Activated T-cell treated with anti-CD3 and anti-CD28 coated beads, Interleukin-2, amount 50 U/mL, for 4 hours (primary cell): ENCODE results near the gene WIPF3. TPM values are rescaled to one million over a fixed set of nuclear protein-coding genes. Genes with fewer than 3 reads are reported as not detected.
A peak's percentile ranks its signal among the peaks of the same experiment; 100 is the strongest.

Experiments
- ATAC-seq, 2 donors: fragments of 200-7000 bp; cut with Tn5 transposase; one replicate each; pipeline ENCODE4 v1.10.0; 2021
- DNase-seq: peaks from one replicate; pipeline ENCODE4 v3.0.0-alpha.2; 2020
- H3K27me3 Mint-ChIP-seq: one replicate; pipeline ENCODE4 v1.8.0; 2021; ENCODE audit warnings: low read depth, mixed read lengths
- H3K36me3 Mint-ChIP-seq: one replicate; pipeline ENCODE4 v1.8.0; 2022; ENCODE audit warnings: mixed read lengths; ENCODE audit not compliant: insufficient read depth
- H3K4me1 Mint-ChIP-seq: one replicate; pipeline ENCODE4 v1.8.0; 2021; ENCODE audit warnings: low read depth, mixed read lengths
- H3K4me3 Mint-ChIP-seq: one replicate; pipeline ENCODE4 v1.8.0; 2021; ENCODE audit warnings: mild to moderate bottlenecking, moderate library complexity, mixed read lengths
- H3K9me3 Mint-ChIP-seq: one replicate; pipeline ENCODE4 v1.8.0; 2021; ENCODE audit warnings: mixed read lengths
- total RNA-seq, 3 donors: library from RNA; stranded (reverse); gene quantifications; one replicate each; pipeline ENCODE4 v1.2.1, GENCODE V29; 2021

Gene WIPF3
- total RNA-seq, 3 donors from 2014 or later, result not detected

GRCh38 chr7:29864656-29865055 lies 58.3 kb downstream of the WIPF3 start:
- DNase-seq, result no peak
- no peaks in the 10 kb centered on the region for H3K4me1 Mint-ChIP-seq
- ATAC-seq, result no peak
- no peaks in the 10 kb centered on the region for H3K36me3 Mint-ChIP-seq
- no peaks in the 10 kb centered on the region for H3K9me3 Mint-ChIP-seq
- peaks cover 6% of the 10 kb centered on the region for H3K27me3 Mint-ChIP-seq
- no peak overlapping the region for H3K4me3 Mint-ChIP-seq

DNA sequence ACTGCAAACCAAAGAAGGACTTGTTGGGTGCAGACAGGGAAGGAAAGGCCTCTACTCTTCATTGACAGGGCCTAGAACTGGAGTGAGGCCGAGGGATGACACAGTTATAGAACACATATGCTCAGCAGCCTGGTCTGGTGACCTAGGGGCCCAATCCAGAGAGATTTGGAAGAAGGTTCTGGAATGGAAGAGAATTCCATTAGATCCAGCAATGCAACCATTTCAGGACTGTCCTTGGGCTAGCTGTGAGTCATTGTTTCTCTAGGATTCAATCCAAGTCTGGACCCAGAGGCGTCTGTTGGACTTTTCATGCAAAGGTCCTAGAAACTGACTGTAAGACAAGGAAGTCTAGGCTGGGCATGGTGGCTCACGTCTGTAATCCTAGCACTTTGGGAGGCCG lies 59.2 kb downstream of the WIPF3 start:
- ATAC-seq, result no peak
- H3K27me3 Mint-ChIP-seq, result peaks cover 9% of the 10 kb centered on the region
- H3K4me1 Mint-ChIP-seq, result no peaks in the 10 kb centered on the region

GRCh38 chr7:29866490-29866930 lies 60.2 kb downstream of the WIPF3 start:
- Mint-ChIP-seq H3K27me3 (peaks cover 10% of the 10 kb centered on the region), H3K4me1 (no peaks in the 10 kb centered on the region), H3K4me3 (no peak overlapping the region), H3K9me3 (no peaks in the 10 kb centered on the region), H3K36me3 (no peaks in the 10 kb centered on the region)
- DNase-seq (no peak), ATAC-seq (no peak)

More for the DNA sequence above, 59.2 kb downstream of the WIPF3 start:
- Mint-ChIP-seq H3K36me3 (no peaks in the 10 kb centered on the region), H3K4me3 (no peak overlapping the region), H3K9me3 (no peaks in the 10 kb centered on the region)
- DNase-seq, result no peak

DNA sequence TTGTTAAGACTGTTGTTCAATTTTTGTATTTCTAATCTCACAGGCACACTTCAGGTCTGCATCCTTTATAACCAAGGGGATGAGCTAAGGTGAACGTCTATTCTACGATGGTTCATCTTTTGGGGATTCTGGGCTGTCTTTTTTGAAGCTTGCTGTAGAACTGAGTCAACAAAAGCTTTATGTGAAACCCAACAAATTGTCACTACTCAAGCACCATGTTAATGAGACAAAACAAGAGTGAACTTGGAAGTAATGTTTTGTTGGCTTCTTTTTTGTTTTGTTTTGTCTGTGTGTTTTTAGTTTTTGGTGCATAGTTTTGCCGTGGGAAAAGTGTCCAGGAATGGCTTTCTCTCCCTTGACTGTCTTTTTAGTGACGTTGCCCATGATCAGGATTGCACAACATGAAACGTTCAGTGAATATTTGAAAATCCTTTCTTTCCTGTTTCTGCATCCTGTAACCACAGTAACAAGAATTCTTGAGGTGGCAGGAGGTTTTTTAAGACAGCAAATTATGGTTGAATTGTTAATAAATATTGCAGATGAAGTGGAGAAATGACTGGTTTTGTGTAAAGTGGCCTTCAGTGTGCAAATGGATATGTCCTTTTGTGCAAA lies 65.6 kb downstream of the WIPF3 start:
- Mint-ChIP-seq H3K4me1 (no peaks in the 10 kb centered on the region), H3K4me3 (no peak overlapping the region)
- ATAC-seq, result no peak

GRCh38 chr7:29873644-29874294 lies 67.5 kb downstream of the WIPF3 start:
- H3K9me3 Mint-ChIP-seq, result no peaks in the 10 kb centered on the region

More for the DNA sequence above, 65.6 kb downstream of the WIPF3 start:
- Mint-ChIP-seq H3K27me3 (peaks cover 9% of the 10 kb centered on the region), H3K36me3 (no peaks in the 10 kb centered on the region), H3K9me3 (no peaks in the 10 kb centered on the region)
- no peak for DNase-seq

DNA sequence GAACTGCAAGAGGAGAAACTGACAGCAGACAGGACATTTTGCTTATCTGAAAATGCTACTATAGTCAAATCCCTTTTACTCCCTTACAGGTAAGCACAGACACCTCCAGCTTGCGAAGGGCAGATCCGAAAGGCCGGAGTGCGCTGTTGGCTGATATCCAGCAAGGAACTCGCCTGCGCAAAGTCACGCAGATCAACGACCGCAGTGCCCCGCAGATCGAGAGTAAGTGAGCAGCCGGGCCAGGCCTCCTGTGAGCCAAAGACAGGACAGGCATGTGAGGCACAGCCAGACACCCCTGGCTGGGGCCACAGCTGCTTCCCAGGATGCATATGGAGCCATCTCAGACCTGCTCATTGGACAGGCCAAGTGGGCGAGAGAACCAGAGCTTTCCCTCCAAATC lies 69.4 kb downstream of the WIPF3 start:
- no peaks in the 10 kb centered on the region for H3K9me3 Mint-ChIP-seq
- H3K4me3 Mint-ChIP-seq, result no peak overlapping the region
- H3K36me3 Mint-ChIP-seq, result no peaks in the 10 kb centered on the region
- ATAC-seq (no peak), DNase-seq (no peak)
- H3K4me1 Mint-ChIP-seq, result peaks cover 3% of the 10 kb centered on the region
- H3K27me3 Mint-ChIP-seq, result peaks cover 9% of the 10 kb centered on the region

More at GRCh38 chr7:29873644-29874294, 67.5 kb downstream of the WIPF3 start:
- Mint-ChIP-seq H3K36me3 (no peaks in the 10 kb centered on the region), H3K4me1 (peaks cover 3% of the 10 kb centered on the region), H3K4me3 (no peak overlapping the region), H3K27me3 (peaks cover 12% of the 10 kb centered on the region)
- no peak for ATAC-seq
- no peak for DNase-seq

DNA sequence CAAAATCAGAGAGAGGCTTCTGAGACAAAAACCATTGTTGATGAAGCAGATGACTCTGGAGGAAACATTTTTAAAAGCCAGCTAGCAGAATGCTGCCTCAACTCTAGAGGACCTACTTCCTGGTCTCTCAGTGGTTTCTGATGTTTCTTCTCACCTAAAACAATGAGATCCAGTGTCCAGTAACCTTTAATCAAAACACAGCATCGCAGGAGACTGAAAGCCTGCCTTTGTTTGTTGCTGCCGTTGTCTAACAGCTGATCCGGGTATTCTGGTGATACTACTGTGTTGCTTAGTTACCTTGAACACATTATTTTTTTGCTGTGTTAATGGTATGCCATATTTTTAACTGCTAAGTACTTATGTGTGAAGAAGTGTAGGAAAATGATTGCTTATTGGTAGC lies 70.9 kb downstream of the WIPF3 start:
- H3K4me3 Mint-ChIP-seq, result no peak overlapping the region
- ATAC-seq, result no peak
- H3K4me1 Mint-ChIP-seq, result peaks cover 3% of the 10 kb centered on the region
- DNase-seq, result no peak
- H3K36me3 Mint-ChIP-seq, result no peaks in the 10 kb centered on the region
- no peaks in the 10 kb centered on the region for H3K9me3 Mint-ChIP-seq
- peaks cover 4% of the 10 kb centered on the region for H3K27me3 Mint-ChIP-seq

- DNase-seq, result no peak
- Mint-ChIP-seq H3K9me3 (no peaks in the 10 kb centered on the region), H3K4me3 (no peak overlapping the region), H3K27me3 (peaks cover 8% of the 10 kb centered on the region), H3K4me1 (peaks cover 4% of the 10 kb centered on the region), H3K36me3 (no peaks in the 10 kb centered on the region)
- ATAC-seq, result no peak
Observed at GRCh38 chr7:29878081-29878688, 71.9 kb downstream of the WIPF3 start.

- DNase-seq, result no peak
- Mint-ChIP-seq H3K4me1 (peaks cover 7% of the 10 kb centered on the region), H3K36me3 (no peaks in the 10 kb centered on the region), H3K4me3 (no peak overlapping the region), H3K27me3 (peaks cover 12% of the 10 kb centered on the region), H3K9me3 (no peaks in the 10 kb centered on the region)
- ATAC-seq, result peak in 1 of 2 donors; percentile 16
Observed at GRCh38 chr7:29879609-29880008, 73.3 kb downstream of the WIPF3 start.

DNA sequence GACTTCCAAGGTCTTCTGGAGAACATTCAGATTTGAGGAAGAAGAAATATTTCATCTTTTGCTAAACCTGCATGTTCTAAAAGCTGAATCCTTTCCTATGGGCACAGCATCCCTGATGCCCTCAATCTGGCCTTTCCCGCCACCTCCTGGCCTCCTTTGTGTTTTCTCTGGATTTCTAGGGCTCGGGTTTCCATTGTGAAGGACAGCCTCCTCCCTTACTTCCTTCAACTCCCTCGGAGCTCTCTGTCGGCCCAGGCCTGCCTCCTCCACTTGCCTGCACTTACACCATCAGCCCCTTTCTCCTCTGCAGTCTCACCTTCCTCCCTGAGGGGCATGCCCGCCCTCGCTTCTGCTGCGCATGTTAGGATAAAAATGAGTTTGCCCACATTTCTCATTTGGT lies 75.4 kb downstream of the WIPF3 start:
- Mint-ChIP-seq H3K36me3 (no peaks in the 10 kb centered on the region), H3K4me3 (no peak overlapping the region), H3K4me1 (peaks cover 7% of the 10 kb centered on the region), H3K27me3 (peaks cover 18% of the 10 kb centered on the region), H3K9me3 (no peaks in the 10 kb centered on the region)
- no peak for DNase-seq
- ATAC-seq, result no peak

DNA sequence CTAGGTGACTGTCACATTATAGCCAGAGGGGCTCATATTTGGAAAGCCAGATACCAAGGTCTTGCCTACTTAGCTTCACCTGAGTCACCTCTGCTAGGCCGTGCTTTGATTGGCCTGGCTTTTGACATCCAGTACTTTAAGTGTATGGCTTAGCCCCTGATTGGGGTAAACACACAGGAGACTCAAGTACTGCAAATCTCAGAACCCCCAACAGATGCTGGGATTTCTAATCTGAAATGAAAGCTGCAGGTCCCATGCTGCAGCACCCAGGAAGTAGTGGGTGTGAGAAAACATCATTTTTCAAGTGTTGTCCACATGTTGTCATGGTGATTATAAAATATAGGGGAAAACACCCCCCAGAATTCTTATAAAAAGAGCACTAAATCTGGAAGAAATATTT lies 76.2 kb downstream of the WIPF3 start:
- Mint-ChIP-seq H3K36me3 (no peaks in the 10 kb centered on the region), H3K27me3 (peaks cover 15% of the 10 kb centered on the region), H3K4me1 (peaks cover 7% of the 10 kb centered on the region), H3K4me3 (no peak overlapping the region), H3K9me3 (no peaks in the 10 kb centered on the region)
- ATAC-seq, result no peak
- no peak for DNase-seq

- DNase-seq (no peak), ATAC-seq (no peak)
- Mint-ChIP-seq H3K27me3 (peaks cover 15% of the 10 kb centered on the region), H3K4me3 (peak overlapping the region; percentile 12), H3K9me3 (no peaks in the 10 kb centered on the region), H3K36me3 (no peaks in the 10 kb centered on the region), H3K4me1 (peaks cover 4% of the 10 kb centered on the region)
Observed at GRCh38 chr7:29883462-29884398, 77.4 kb downstream of the WIPF3 start.

DNA sequence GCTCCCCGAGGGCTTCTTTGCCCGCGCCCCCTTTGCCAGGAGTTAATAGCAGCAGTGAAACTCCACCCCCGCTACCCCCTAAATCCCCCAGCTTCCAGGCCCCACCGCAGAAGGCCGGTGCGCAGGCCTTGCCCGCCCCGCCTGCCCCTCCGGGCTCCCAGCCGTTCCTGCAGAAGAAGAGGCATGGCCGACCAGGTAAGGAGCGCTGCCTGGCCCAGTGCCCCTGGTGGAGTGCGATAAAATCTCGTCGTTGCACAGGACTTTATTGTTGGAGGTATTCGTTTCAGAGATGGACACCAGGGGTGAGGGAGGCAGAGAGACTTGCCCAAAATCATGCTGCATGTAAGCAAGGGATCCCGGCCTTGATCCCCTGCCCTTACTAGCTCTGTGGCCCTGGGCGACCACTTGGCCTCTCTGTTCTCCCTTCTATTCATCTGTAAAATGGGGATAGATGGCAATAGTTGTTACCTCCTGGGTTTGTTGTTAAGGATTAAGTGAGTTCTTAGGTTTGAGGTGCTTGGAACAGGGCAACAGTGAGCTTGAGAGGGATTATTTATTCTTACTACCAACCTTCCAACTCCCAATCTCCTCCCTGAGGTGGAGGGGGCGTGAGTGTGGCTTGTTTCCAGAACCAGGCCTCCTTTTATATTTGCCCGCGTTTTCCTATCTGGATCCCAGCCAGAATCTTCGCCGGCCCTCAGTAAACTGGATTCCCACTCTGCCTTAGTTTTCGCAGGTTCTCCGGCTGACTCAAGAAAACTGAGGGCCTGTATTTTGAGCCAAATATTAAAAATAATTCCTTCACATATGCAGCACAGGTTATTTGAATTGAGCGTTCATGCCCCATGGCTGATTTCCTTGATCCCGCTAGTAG lies 78.3 kb downstream of the WIPF3 start:
- H3K36me3 Mint-ChIP-seq, result no peaks in the 10 kb centered on the region
- DNase-seq (no peak), ATAC-seq (no peak)
- no peaks in the 10 kb centered on the region for H3K9me3 Mint-ChIP-seq
- peaks cover 4% of the 10 kb centered on the region for H3K4me1 Mint-ChIP-seq
- H3K27me3 Mint-ChIP-seq, result peaks cover 15% of the 10 kb centered on the region
- peak overlapping the region; percentile 42 for H3K4me3 Mint-ChIP-seq
